ENCODE measurements around the gene GPR85.

GRCh38 chr7:113078331-113078730, 8.3 kb downstream of the GPR85 start:
- TF ChIP-seq, protein P1, sequence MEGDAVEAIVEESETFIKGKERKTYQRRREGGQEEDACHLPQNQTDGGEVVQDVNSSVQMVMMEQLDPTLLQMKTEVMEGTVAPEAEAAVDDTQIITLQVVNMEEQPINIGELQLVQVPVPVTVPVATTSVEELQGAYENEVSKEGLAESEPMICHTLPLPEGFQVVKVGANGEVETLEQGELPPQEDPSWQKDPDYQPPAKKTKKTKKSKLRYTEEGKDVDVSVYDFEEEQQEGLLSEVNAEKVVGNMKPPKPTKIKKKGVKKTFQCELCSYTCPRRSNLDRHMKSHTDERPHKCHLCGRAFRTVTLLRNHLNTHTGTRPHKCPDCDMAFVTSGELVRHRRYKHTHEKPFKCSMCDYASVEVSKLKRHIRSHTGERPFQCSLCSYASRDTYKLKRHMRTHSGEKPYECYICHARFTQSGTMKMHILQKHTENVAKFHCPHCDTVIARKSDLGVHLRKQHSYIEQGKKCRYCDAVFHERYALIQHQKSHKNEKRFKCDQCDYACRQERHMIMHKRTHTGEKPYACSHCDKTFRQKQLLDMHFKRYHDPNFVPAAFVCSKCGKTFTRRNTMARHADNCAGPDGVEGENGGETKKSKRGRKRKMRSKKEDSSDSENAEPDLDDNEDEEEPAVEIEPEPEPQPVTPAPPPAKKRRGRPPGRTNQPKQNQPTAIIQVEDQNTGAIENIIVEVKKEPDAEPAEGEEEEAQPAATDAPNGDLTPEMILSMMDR (IDR thresholded peaks at IDR 0.05): no peak
- no peak for TF ChIP-seq POLR2A (IDR thresholded peaks at IDR 0.05)
